ENCODE results near the gene SDCCAG8. TPM values are rescaled to one million over a fixed set of nuclear protein-coding genes. Genes with fewer than 3 reads are reported as not detected.

SDCCAG8 gene
- polyA plus RNA-seq, 6 donors from 2014 or later: 42.9 to 60.7 (median 53.0) TPM

- Mint-ChIP-seq H3K36me3 (peaks cover 12 to 23% of the 10 kb centered on the region in 2 donors), H3K27ac (no peak overlapping the region), H3K4me3 (no peak overlapping the region), H3K4me1 (peaks cover 0 to 5% (median 0%) of the 10 kb centered on the region in 3 donors), H3K9me3 (no peaks in the 10 kb centered on the region), H3K27me3 (no peaks in the 10 kb centered on the region)
- DNase-seq (no peak), ATAC-seq (ENCODE audit: low read depth in 2 of 2) (no peak)
Observed at GRCh38 chr1:243363832-243364231, 108.0 kb downstream of the SDCCAG8 start.

- no peak for ATAC-seq (ENCODE audit: low read depth in 2 of 2)
- Mint-ChIP-seq H3K4me1 (peaks cover 0 to 5% (median 0%) of the 10 kb centered on the region in 3 donors), H3K4me3 (no peak overlapping the region), H3K27me3 (no peaks in the 10 kb centered on the region), H3K27ac (peak overlapping the region in 1 of 6 donors; percentile 73), H3K9me3 (no peaks in the 10 kb centered on the region), H3K36me3 (peaks cover 12 to 28% of the 10 kb centered on the region in 2 donors)
- DNase-seq: no peak
Observed at GRCh38 chr1:243364330-243364729, 108.5 kb downstream of the SDCCAG8 start.

GRCh38 chr1:243364866-243365265, 109.0 kb downstream of the SDCCAG8 start:
- DNase-seq: no peak
- Mint-ChIP-seq H3K4me1 (peaks cover 0 to 5% (median 0%) of the 10 kb centered on the region in 3 donors), H3K4me3 (no peak overlapping the region), H3K27ac (no peak overlapping the region), H3K27me3 (no peaks in the 10 kb centered on the region), H3K36me3 (peaks cover 12 to 31% of the 10 kb centered on the region in 2 donors), H3K9me3 (no peaks in the 10 kb centered on the region)
- ATAC-seq (ENCODE audit: low read depth in 2 of 2): no peak

- Mint-ChIP-seq H3K36me3 (peaks cover 0 to 28% of the 10 kb centered on the region in 2 donors), H3K4me1 (no peaks in the 10 kb centered on the region), H3K9me3 (peaks cover 0 to 2% (median 0%) of the 10 kb centered on the region in 7 donors), H3K27ac (no peak overlapping the region), H3K4me3 (no peak overlapping the region), H3K27me3 (no peaks in the 10 kb centered on the region)
- ATAC-seq (ENCODE audit: low read depth in 2 of 2) (no peak), DNase-seq (no peak)
Observed at GRCh38 chr1:243367314-243367713, 111.5 kb downstream of the SDCCAG8 start.

- DNase-seq (no peak), ATAC-seq (ENCODE audit: low read depth in 2 of 2) (no peak)
- no peak overlapping the region for H3K4me3 Mint-ChIP-seq
- peaks cover 0 to 21% (median 10%) of the 10 kb centered on the region in 7 donors for H3K9me3 Mint-ChIP-seq
- peaks cover 18 to 21% of the 10 kb centered on the region in 2 donors for H3K36me3 Mint-ChIP-seq
- H3K4me1 Mint-ChIP-seq: no peaks in the 10 kb centered on the region
- no peaks in the 10 kb centered on the region for H3K27me3 Mint-ChIP-seq
- H3K27ac Mint-ChIP-seq: peak overlapping the region in 1 of 6 donors; percentile 79
Observed at GRCh38 chr1:243374412-243374811, 118.6 kb downstream of the SDCCAG8 start.

GRCh38 chr1:243375596-243375995, 119.8 kb downstream of the SDCCAG8 start:
- no peak for ATAC-seq (ENCODE audit: low read depth in 2 of 2)
- H3K9me3 Mint-ChIP-seq: peaks cover 0 to 21% (median 10%) of the 10 kb centered on the region in 7 donors
- no peaks in the 10 kb centered on the region for H3K4me1 Mint-ChIP-seq
- no peak for DNase-seq
- no peak overlapping the region for H3K4me3 Mint-ChIP-seq
- peaks cover 17 to 18% of the 10 kb centered on the region in 2 donors for H3K36me3 Mint-ChIP-seq
- no peaks in the 10 kb centered on the region for H3K27me3 Mint-ChIP-seq
- no peak overlapping the region for H3K27ac Mint-ChIP-seq

- Mint-ChIP-seq H3K36me3 (peaks cover 32 to 34% of the 10 kb centered on the region in 2 donors), H3K9me3 (peaks cover 0 to 13% (median 7%) of the 10 kb centered on the region in 7 donors), H3K27ac (no peak overlapping the region), H3K4me3 (no peak overlapping the region), H3K27me3 (no peaks in the 10 kb centered on the region), H3K4me1 (no peaks in the 10 kb centered on the region)
- DNase-seq (no peak), ATAC-seq (ENCODE audit: low read depth in 2 of 2) (no peak)
Observed at GRCh38 chr1:243378669-243379068, 122.8 kb downstream of the SDCCAG8 start.

- DNase-seq: no peak
Observed at GRCh38 chr1:243379208-243379607, 123.4 kb downstream of the SDCCAG8 start.

GRCh38 chr1:243379706-243380105, 123.9 kb downstream of the SDCCAG8 start:
- ATAC-seq (ENCODE audit: low read depth in 2 of 2) (no peak), DNase-seq (no peak)
- Mint-ChIP-seq H3K4me1 (no peaks in the 10 kb centered on the region), H3K36me3 (peaks cover 28 to 33% of the 10 kb centered on the region in 2 donors), H3K9me3 (peaks cover 0 to 3% (median 0%) of the 10 kb centered on the region in 7 donors), H3K4me3 (no peak overlapping the region), H3K27ac (no peak overlapping the region), H3K27me3 (no peaks in the 10 kb centered on the region)

More at GRCh38 chr1:243379208-243379607, 123.4 kb downstream of the SDCCAG8 start:
- Mint-ChIP-seq H3K27me3 (no peaks in the 10 kb centered on the region), H3K27ac (no peak overlapping the region), H3K4me1 (no peaks in the 10 kb centered on the region), H3K36me3 (peaks cover 29 to 33% of the 10 kb centered on the region in 2 donors), H3K9me3 (peaks cover 0 to 8% (median 5%) of the 10 kb centered on the region in 7 donors), H3K4me3 (no peak overlapping the region)
- ATAC-seq (ENCODE audit: low read depth in 2 of 2): no peak

GRCh38 chr1:243388276-243388675, 132.4 kb downstream of the SDCCAG8 start:
- no peak for DNase-seq
- no peaks in the 10 kb centered on the region for H3K9me3 Mint-ChIP-seq
- no peaks in the 10 kb centered on the region for H3K27me3 Mint-ChIP-seq
- H3K4me1 Mint-ChIP-seq: no peaks in the 10 kb centered on the region
- peaks cover 11 to 16% of the 10 kb centered on the region in 2 donors for H3K36me3 Mint-ChIP-seq
- ATAC-seq (ENCODE audit: low read depth in 2 of 2): no peak
- H3K27ac Mint-ChIP-seq: no peak overlapping the region
- no peak overlapping the region for H3K4me3 Mint-ChIP-seq

- H3K4me3 Mint-ChIP-seq: no peak overlapping the region
- no peaks in the 10 kb centered on the region for H3K9me3 Mint-ChIP-seq
- no peaks in the 10 kb centered on the region for H3K27me3 Mint-ChIP-seq
- DNase-seq: no peak
- peaks cover 0 to 4% of the 10 kb centered on the region in 2 donors for H3K36me3 Mint-ChIP-seq
- ATAC-seq (ENCODE audit: low read depth in 2 of 2): no peak
- no peaks in the 10 kb centered on the region for H3K4me1 Mint-ChIP-seq
- peak overlapping the region in 2 of 6 donors; percentile 15 to 36 for H3K27ac Mint-ChIP-seq
Observed at GRCh38 chr1:243390162-243390791, 134.4 kb downstream of the SDCCAG8 start.

- Mint-ChIP-seq H3K27ac (peak overlapping the region in 1 of 6 donors; percentile 80), H3K4me3 (no peak overlapping the region), H3K27me3 (no peaks in the 10 kb centered on the region), H3K4me1 (no peaks in the 10 kb centered on the region), H3K36me3 (no peaks in the 10 kb centered on the region), H3K9me3 (no peaks in the 10 kb centered on the region)
- DNase-seq (no peak), ATAC-seq (ENCODE audit: low read depth in 2 of 2) (no peak)
Observed at GRCh38 chr1:243391355-243391754, 135.5 kb downstream of the SDCCAG8 start.

GRCh38 chr1:243393096-243393495, 137.3 kb downstream of the SDCCAG8 start:
- DNase-seq (no peak), ATAC-seq (ENCODE audit: low read depth in 2 of 2) (no peak)
- no peaks in the 10 kb centered on the region for H3K4me1 Mint-ChIP-seq
- no peaks in the 10 kb centered on the region for H3K9me3 Mint-ChIP-seq
- H3K36me3 Mint-ChIP-seq: peaks cover 7 to 8% of the 10 kb centered on the region in 2 donors
- peak overlapping the region in 1 of 6 donors; percentile 38 for H3K27ac Mint-ChIP-seq
- no peak overlapping the region for H3K4me3 Mint-ChIP-seq
- no peaks in the 10 kb centered on the region for H3K27me3 Mint-ChIP-seq

GRCh38 chr1:243394066-243394465, 138.2 kb downstream of the SDCCAG8 start:
- Mint-ChIP-seq H3K9me3 (no peaks in the 10 kb centered on the region), H3K36me3 (peaks cover 7 to 8% of the 10 kb centered on the region in 2 donors), H3K4me1 (no peaks in the 10 kb centered on the region), H3K4me3 (no peak overlapping the region), H3K27ac (no peak overlapping the region), H3K27me3 (no peaks in the 10 kb centered on the region)
- ATAC-seq (ENCODE audit: low read depth in 2 of 2) (no peak), DNase-seq (no peak)

All from naive B cell (primary cell).